ENCODE results near the gene USP6NL. TPM values are rescaled to one million over a fixed set of nuclear protein-coding genes. Genes with fewer than 3 reads are reported as not detected.

USP6NL gene
- total RNA-seq, 1 donor from 2014 or later, result 20.0 TPM

GRCh38 chr10:11424456-11425295 is 186.8 kb downstream of the USP6NL start:
- Histone ChIP-seq H3K27me3 (ENCODE audit: low read depth) (no peaks in the 10 kb centered on the region), H3K4me1 (no peaks in the 10 kb centered on the region), H3K9me3 (peaks cover 10% of the 10 kb centered on the region), H3K4me3 (no peak overlapping the region), H3K36me3 (no peaks in the 10 kb centered on the region), H3K27ac (no peak overlapping the region)
- ATAC-seq, result peak; percentile 78 to 83
- peak; percentile 60 for DNase-seq
- TF ChIP-seq CTCF (IDR thresholded peaks at IDR 0.05), result peak; percentile 80
- intact Hi-C loops (cut with DNase I), result no loop called here

GRCh38 chr10:11416974-11417373 is 194.5 kb downstream of the USP6NL start:
- Histone ChIP-seq H3K27ac (no peak overlapping the region), H3K27me3 (ENCODE audit: low read depth) (peaks cover 4% of the 10 kb centered on the region), H3K36me3 (no peaks in the 10 kb centered on the region), H3K4me1 (no peaks in the 10 kb centered on the region), H3K4me3 (no peak overlapping the region), H3K9me3 (peaks cover 18% of the 10 kb centered on the region)
- DNase-seq (no peak), ATAC-seq (no peak)
- intact Hi-C loops (cut with DNase I), result no loop called here
- TF ChIP-seq CTCF (IDR thresholded peaks at IDR 0.05), result no peak

- intact Hi-C loops (cut with DNase I), result no loop called here
- Histone ChIP-seq H3K9me3 (peaks cover 12% of the 10 kb centered on the region), H3K27me3 (ENCODE audit: low read depth) (peaks cover 4% of the 10 kb centered on the region), H3K4me1 (no peaks in the 10 kb centered on the region), H3K4me3 (no peak overlapping the region), H3K27ac (no peak overlapping the region), H3K36me3 (no peaks in the 10 kb centered on the region)
- no peak for ATAC-seq
- DNase-seq, result no peak
- TF ChIP-seq CTCF (IDR thresholded peaks at IDR 0.05), result no peak
These were observed 196.4 kb downstream of the USP6NL start for GRCh38 chr10:11415095-11415494.

GRCh38 chr10:11414314-11415038 is 197.0 kb downstream of the USP6NL start:
- peaks cover 4% of the 10 kb centered on the region for H3K27me3 ChIP-seq (ENCODE audit: low read depth)
- DNase-seq (no peak), ATAC-seq (no peak)
- H3K4me1 ChIP-seq, result no peaks in the 10 kb centered on the region
- H3K36me3 ChIP-seq, result no peaks in the 10 kb centered on the region
- intact Hi-C loops (cut with DNase I), result no loop called here
- no peak overlapping the region for H3K27ac ChIP-seq
- H3K9me3 ChIP-seq, result peaks cover 11% of the 10 kb centered on the region
- H3K4me3 ChIP-seq, result no peak overlapping the region
- TF ChIP-seq CTCF (IDR thresholded peaks at IDR 0.05), result no peak

GRCh38 chr10:11411926-11412545 is 199.4 kb downstream of the USP6NL start:
- intact Hi-C loops (cut with DNase I), result no loop called here
- no peak overlapping the region for H3K27ac ChIP-seq
- no peak overlapping the region for H3K4me3 ChIP-seq
- no peaks in the 10 kb centered on the region for H3K4me1 ChIP-seq
- H3K9me3 ChIP-seq, result peaks cover 11% of the 10 kb centered on the region
- peaks cover 4% of the 10 kb centered on the region for H3K27me3 ChIP-seq (ENCODE audit: low read depth)
- TF ChIP-seq CTCF (IDR thresholded peaks at IDR 0.05), result no peak
- DNase-seq, result no peak
- H3K36me3 ChIP-seq, result no peaks in the 10 kb centered on the region
- no peak for ATAC-seq
